Esophagus (tissue), 2 donors: ENCODE results near the gene LDLRAD1. TPM values are rescaled to one million over a fixed set of nuclear protein-coding genes. Genes with fewer than 3 reads are reported as not detected.

ENCODE experiments used
- H3K27ac ChIP-seq, 2 donors: one replicate each; pipeline ENCODE4 v1.5.1; 2013; ENCODE audit warnings: low read depth in 2 of 2, mild to moderate bottlenecking in 2 of 2, inconsistent platforms in 1 of 2, low read length in 1 of 2, moderate library complexity in 1 of 2
- H3K27me3 ChIP-seq, 2 donors: one replicate each; pipeline ENCODE4 v1.6.1; 2013; ENCODE audit warnings: low read length in 2 of 2, control low read depth in 1 of 2, mild to moderate bottlenecking in 1 of 2; ENCODE audit not compliant: insufficient read depth in 2 of 2, control insufficient read depth in 1 of 2
- H3K36me3 ChIP-seq, 2 donors: one replicate each; pipeline ENCODE4 v1.6.1; 2013; ENCODE audit warnings: low read length in 1 of 2; ENCODE audit not compliant: control insufficient read depth in 2 of 2, insufficient read depth in 2 of 2
- H3K4me1 ChIP-seq, 2 donors: one replicate each; pipeline ENCODE4 v1.6.1; 2013; ENCODE audit warnings: low read length in 1 of 2; ENCODE audit not compliant: control insufficient read depth in 2 of 2, insufficient read depth in 2 of 2
- H3K4me3 ChIP-seq, 2 donors: one replicate each; pipeline ENCODE4 v1.5.1; 2013; ENCODE audit warnings: low read length in 2 of 2, mild to moderate bottlenecking in 2 of 2, low read depth in 1 of 2, moderate library complexity in 1 of 2
- H3K9me3 ChIP-seq, 2 donors: one replicate each; pipeline ENCODE4 v1.6.1; 2013; ENCODE audit warnings: mild to moderate bottlenecking in 2 of 2, low read depth in 1 of 2, low read length in 1 of 2, moderate library complexity in 1 of 2; ENCODE audit not compliant: control insufficient read depth in 2 of 2, insufficient read depth in 1 of 2
- WGBS, 2 donors: extraction: QIAGEN DNeasy Blood & Tissue Kit; methylation state at CpG; one replicate each; pipeline ENCODE4 v1.1.7; 2013; 5-methylcytosine and 5-hydroxymethylcytosine counted together
- polyA plus RNA-seq, 2 donors: library from polyadenylated mRNA; stranded (reverse); fragments of 200-250 nt; gene quantifications; one replicate each; pipeline ENCODE4 v1.2.3, GENCODE V29; 2013
- donor health status: healthy with polysubstance abuse.
- donor health status: Bipolar disorder and iron deficiency.

The LDLRAD1 gene
- polyA plus RNA-seq, 2 donors = 0.31 to 0.35 TPM

DNA sequence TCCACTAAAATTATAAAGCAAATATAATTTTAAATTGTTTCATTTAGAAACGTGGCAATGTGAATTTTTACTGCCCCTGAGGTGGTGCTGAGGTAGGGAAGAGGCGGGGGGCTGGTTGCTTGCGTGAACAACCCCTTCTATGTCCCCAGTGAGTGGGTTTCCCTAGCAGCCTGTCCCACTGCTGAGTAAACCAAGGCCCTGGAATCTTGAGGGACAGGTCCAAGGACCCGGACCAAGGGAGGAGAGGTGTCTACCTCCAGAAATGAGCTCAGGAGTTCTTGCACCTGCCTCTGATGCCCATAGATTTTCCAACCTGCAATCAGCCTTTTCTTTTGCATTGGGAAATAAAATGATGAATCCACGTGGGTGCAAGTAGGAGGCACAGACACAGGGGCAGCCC is 649 bp upstream of the LDLRAD1 start:
- Histone ChIP-seq H3K9me3 (no peaks in the 10 kb centered on the region), H3K27ac (no peak overlapping the region), H3K4me3 (no peak overlapping the region), H3K36me3 (no peaks in the 10 kb centered on the region), H3K27me3 (no peaks in the 10 kb centered on the region), H3K4me1 (peaks cover 6 to 14% of the 10 kb centered on the region in 2 donors)
- 78% methylated on average over 5 of the region's 5 CpGs for WGBS, 2 donors

DNA sequence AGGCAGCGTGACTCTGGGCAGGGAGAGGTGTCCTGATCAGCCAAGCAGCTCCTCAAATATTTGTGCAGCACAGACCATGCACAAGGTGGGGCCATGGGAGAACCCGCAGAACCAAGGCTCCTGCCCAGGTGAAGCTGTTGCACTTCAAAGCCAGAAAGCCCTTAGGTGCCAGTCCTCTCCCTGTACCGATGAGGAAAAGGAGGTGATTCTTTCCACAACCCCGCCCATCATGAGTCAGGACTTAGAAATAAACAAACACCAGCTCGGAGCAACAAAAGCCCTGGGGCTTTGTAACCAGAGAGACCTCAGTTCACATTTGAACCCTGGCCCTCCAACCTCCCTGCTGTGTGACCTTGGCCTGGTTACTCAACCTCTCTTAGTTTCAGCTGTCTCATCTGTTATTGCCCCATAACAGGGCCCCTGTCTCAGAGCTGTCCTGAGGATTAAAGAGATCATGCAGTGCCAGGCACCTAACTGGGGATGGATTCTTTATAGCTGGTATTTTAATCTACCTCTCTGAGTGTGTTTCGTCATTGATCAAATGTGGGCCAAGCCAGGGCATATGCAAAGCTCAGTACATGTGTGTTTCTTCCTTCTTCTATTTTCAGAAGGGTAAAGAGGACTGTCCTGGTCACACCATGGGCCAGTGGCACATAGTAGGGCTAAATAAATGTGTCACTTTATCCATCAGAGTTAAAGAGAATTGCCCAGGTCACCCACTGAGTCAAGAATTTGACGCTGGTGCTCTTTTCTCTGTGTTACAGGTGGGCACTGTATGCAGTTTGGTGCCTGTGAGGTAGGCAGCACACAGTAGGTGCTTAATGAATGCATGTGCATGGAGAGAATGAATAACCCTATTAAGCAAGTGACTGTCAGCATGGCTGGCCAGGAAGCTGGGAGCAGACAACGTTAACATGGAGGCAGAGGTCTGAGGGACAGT is 1.4 kb downstream of the LDLRAD1 start:
- WGBS, 2 donors = 46 to 56% methylated on average over 7 to 8 of the region's 8 CpGs
- H3K9me3 ChIP-seq = no peaks in the 10 kb centered on the region
- peak overlapping the region; percentile 64 to 87 for H3K27ac ChIP-seq

DNA sequence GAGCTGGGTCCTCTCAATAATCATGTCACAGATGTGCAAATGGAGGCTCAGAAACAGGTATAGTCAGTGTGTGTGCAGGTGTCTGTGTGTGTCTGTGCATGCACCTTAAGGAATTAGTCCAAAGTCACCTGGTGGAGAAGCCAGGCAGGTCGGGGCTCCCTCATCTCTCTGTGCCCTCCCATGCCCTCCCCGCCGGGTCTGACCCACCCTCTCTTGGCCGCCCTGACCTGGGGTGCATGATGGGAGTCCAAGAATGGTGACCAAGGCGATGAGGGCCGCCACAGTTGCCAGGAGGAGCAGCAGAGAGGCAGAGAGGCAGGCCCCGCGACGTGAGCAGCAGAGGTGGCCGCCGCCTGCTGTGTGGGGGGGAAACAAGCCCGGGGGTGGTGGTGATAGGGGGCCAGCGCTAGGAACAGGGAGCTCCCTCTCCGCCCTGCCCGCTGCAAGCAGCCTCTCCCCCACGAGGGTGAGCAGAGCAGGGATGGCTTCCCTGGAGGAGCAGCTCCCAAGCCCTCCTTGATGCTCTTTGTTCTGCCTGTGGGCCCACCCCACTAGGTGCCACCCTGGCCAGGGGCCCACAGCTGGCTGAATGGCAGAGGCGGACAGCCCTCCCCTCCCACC is 3.9 kb downstream of the LDLRAD1 start:
- 48 to 52% methylated on average over 17 of the region's 17 CpGs for WGBS, 2 donors
- peaks cover 6 to 14% of the 10 kb centered on the region in 2 donors for H3K4me1 ChIP-seq
- H3K9me3 ChIP-seq = peaks cover 0 to 1% of the 10 kb centered on the region in 2 donors
- no peak overlapping the region for H3K27ac ChIP-seq
- H3K4me3 ChIP-seq = no peak overlapping the region
- H3K36me3 ChIP-seq = no peaks in the 10 kb centered on the region
- no peaks in the 10 kb centered on the region for H3K27me3 ChIP-seq

More for the DNA sequence above, 1.4 kb downstream of the LDLRAD1 start:
- Histone ChIP-seq H3K27me3 (no peaks in the 10 kb centered on the region), H3K36me3 (no peaks in the 10 kb centered on the region), H3K4me3 (no peak overlapping the region), H3K4me1 (peaks cover 6 to 14% of the 10 kb centered on the region in 2 donors)

DNA sequence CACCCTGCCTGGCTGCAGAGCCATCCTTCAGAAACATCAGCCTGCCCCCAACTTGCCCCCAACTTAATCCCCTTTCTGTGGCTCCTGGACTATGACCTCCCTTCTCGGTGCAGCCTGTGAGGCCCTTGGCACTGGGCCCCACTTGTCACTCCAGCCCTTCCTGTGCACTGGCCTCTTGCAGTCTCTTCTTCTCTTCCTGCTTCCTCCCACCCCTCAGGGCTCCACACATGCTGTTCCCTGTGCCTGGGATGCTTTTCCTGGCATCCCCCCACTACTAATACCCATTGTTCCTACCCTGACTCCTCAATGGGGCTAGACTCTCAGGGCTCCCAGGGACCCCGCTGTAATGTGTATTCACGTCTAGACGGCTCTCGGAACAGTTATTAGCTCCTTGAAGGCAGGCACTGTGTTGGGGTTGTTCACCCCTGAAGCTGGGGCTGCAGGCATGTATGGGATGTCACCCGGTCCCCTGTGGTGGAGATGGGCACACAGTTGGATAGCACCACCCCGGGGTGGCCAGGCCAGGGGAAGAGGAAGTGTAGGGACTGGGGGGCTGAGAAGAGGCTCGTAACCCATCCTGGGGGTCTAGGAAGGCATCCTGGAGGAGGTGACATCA is 4.5 kb downstream of the LDLRAD1 start:
- WGBS, 2 donors = 82 to 83% methylated on average over 8 of the region's 8 CpGs
- Histone ChIP-seq H3K27ac (no peak overlapping the region), H3K36me3 (no peaks in the 10 kb centered on the region), H3K4me3 (no peak overlapping the region), H3K4me1 (peaks cover 6 to 14% of the 10 kb centered on the region in 2 donors), H3K9me3 (peaks cover 0 to 1% of the 10 kb centered on the region in 2 donors), H3K27me3 (no peaks in the 10 kb centered on the region)

DNA sequence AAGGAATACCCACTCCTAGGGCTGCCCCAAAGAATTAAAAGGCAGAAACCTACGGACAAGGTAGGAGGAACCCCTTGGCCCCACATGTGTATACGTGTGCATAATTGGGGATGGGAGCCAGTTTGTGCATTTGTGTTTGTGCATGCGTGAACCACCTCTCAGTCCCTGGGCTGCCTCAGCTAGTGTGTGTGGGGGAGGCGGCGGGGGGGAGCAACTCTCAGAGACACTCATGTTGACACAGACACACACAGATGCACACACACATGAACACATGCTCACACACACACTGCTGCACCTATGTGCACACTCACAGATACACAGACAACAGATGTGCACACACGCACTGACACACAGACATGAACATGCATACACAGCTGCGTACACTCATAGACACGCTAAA is 5.1 kb downstream of the LDLRAD1 start:
- H3K36me3 ChIP-seq = no peaks in the 10 kb centered on the region
- H3K4me3 ChIP-seq = no peak overlapping the region
- H3K27ac ChIP-seq = no peak overlapping the region
- H3K9me3 ChIP-seq = peaks cover 0 to 1% of the 10 kb centered on the region in 2 donors
- no peaks in the 10 kb centered on the region for H3K27me3 ChIP-seq
- WGBS, 2 donors = 85 to 87% methylated on average over 8 of the region's 8 CpGs
- H3K4me1 ChIP-seq = peaks cover 6 to 14% of the 10 kb centered on the region in 2 donors

DNA sequence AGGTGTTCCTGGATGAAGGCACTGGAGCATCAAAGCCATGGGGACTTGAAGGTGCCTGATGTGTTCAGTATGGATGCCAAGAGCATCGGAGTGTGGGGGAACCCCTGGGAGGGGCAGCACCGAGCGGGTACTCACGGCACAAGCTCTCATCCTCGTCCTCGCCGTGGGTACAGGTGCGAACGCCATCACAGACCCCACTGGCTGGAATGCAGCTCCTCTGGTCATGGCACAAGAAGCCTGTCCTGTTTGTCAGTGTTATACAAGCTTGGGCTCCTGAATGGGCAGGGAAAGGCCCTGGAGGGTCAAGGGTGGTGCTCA is 6.0 kb downstream of the LDLRAD1 start:
- Histone ChIP-seq H3K4me1 (peaks cover 2 to 7% of the 10 kb centered on the region in 2 donors), H3K27ac (no peak overlapping the region), H3K27me3 (no peaks in the 10 kb centered on the region), H3K4me3 (no peak overlapping the region), H3K9me3 (peaks cover 0 to 1% of the 10 kb centered on the region in 2 donors), H3K36me3 (no peaks in the 10 kb centered on the region)
- 84 to 89% methylated on average over 9 of the region's 9 CpGs for WGBS, 2 donors

DNA sequence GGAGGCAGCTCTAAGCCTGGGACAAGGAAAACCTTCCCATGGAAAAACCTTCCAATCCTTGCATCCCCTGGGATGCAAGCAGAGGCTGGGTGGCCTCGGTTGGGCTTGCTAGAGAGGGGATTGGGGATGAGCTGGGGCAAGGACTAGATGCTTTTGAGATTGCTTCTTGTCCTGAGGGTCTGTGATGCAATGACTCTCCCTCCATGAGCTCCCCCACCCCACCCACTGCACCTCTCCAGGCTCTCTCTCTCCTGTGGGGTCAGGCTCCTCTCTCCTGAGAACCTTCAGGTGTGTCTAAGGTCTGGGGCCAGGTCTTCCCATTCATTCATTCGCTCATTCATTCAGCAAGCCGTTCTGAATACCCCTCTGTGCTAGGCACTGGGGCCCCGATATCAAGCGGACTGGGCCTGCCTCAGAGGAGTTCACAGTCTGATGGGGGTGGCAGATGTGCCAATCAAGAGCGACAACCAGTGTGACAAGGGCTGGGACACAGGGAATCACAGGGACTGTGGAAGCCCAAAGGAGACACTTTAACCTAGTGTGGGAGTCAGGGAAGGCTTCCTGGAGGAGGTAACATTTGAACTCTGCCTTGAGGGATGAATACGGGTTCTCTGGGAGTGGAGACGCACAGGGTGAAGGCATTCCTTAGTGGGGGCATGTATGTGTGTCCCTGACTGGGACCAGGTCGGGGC is 6.5 kb downstream of the LDLRAD1 start:
- no peaks in the 10 kb centered on the region for H3K36me3 ChIP-seq
- H3K27ac ChIP-seq = no peak overlapping the region
- no peaks in the 10 kb centered on the region for H3K27me3 ChIP-seq
- 84 to 85% methylated on average over 9 of the region's 9 CpGs for WGBS, 2 donors
- H3K4me1 ChIP-seq = peaks cover 2 to 7% of the 10 kb centered on the region in 2 donors
- peaks cover 0 to 1% of the 10 kb centered on the region in 2 donors for H3K9me3 ChIP-seq
- no peak overlapping the region for H3K4me3 ChIP-seq

DNA sequence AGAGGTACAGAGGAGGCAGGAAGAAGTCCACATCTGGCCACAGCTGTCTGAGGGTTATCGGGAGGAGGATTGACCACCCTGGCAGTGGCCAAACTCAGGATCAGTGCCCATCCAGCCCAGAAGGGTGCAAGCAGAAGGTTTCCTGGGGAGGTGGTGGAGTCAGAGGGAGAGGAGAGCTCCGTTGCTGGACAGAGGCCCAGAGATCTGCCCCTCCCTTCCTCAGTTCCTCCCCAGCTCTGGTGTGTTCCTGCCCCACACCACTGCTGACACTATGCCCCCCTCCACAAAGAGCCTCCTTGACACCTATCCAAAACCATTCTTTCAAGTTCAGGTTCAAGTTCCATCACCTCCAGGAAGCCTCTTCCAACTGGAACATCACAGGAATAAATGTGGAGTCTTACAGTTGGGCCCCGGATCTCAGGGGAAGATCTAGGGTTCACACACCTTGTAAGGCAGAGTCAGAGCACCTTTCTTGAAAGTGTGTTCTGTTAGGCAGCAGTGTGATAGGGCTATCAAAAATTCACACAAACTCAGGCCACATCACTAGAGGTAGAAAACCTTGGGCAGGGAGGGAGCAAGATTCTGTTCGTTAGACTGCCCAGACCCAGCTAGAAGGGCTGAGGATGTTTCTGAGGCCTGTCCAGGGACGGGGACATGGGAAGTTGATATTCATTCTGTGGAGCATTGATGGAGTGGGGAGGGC is 7.4 kb downstream of the LDLRAD1 start:
- no peak overlapping the region for H3K4me3 ChIP-seq
- H3K27me3 ChIP-seq = no peaks in the 10 kb centered on the region
- H3K27ac ChIP-seq = no peak overlapping the region
- H3K9me3 ChIP-seq = peaks cover 0 to 1% of the 10 kb centered on the region in 2 donors
- H3K4me1 ChIP-seq = peaks cover 2 to 7% of the 10 kb centered on the region in 2 donors
- 69 to 70% methylated on average over 5 of the region's 5 CpGs for WGBS, 2 donors
- H3K36me3 ChIP-seq = no peaks in the 10 kb centered on the region

DNA sequence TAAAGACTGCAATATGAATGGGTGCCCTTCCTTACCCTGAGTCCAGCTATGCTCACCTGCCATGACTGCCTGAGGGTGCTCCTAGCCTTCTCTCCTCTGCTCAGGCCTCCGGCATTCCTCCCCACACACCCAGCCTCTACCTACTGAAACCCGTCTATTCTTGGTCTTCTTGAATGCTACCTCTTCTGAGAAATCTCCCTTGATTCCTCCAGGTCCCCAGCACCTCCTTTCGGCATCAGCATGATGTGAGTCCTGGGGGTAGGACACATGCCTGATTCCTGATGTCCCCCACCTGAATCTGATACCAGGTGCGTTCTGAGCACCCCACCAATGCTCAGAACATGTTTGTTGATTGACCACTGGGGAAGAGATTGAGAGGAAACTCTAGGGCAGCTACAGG is 8.6 kb downstream of the LDLRAD1 start:
- H3K27ac ChIP-seq = no peak overlapping the region
- H3K9me3 ChIP-seq = peaks cover 0 to 1% of the 10 kb centered on the region in 2 donors
- peaks cover 0 to 4% of the 10 kb centered on the region in 2 donors for H3K4me1 ChIP-seq
- H3K4me3 ChIP-seq = no peak overlapping the region
- 84 to 87% methylated on average over 4 of the region's 4 CpGs for WGBS, 2 donors
- H3K36me3 ChIP-seq = no peaks in the 10 kb centered on the region
- no peaks in the 10 kb centered on the region for H3K27me3 ChIP-seq
